Trophoblast cell (in vitro differentiated cells and primary cell): ENCODE data around the gene ATP6V0A4. TPM values are rescaled to one million over a fixed set of nuclear protein-coding genes. Genes with fewer than 3 reads are reported as not detected.

Experiments
- DNase-seq, 2 donors: peaks; one replicate each; pipeline ENCODE4 v3.0.0-alpha.2; 2016
- H2AFZ ChIP-seq: 2 replicates; pipeline ENCODE4 v1.6.1; 2013; ENCODE audit warnings: low read length, moderate library complexity, mild to moderate bottlenecking; ENCODE audit not compliant: insufficient read depth, poor library complexity
- H2AK5ac ChIP-seq: 2 replicates; pipeline ENCODE4 v1.6.1; 2013; ENCODE audit warnings: mild to moderate bottlenecking, low read length
- H2BK120ac ChIP-seq: 2 replicates; pipeline ENCODE4 v1.6.1; 2013; ENCODE audit warnings: low read length, mild to moderate bottlenecking, moderate library complexity; ENCODE audit not compliant: insufficient read depth, poor library complexity
- H2BK12ac ChIP-seq: 2 replicates; pipeline ENCODE4 v1.6.1; 2013; ENCODE audit warnings: mild to moderate bottlenecking, low read length, moderate library complexity
- H2BK5ac ChIP-seq: 2 replicates; pipeline ENCODE4 v1.6.1; 2013; ENCODE audit warnings: low read length, low read depth, moderate library complexity, mild to moderate bottlenecking; ENCODE audit not compliant: poor library complexity
- H3K14ac ChIP-seq: 2 replicates; pipeline ENCODE4 v1.6.1; 2013; ENCODE audit warnings: mild to moderate bottlenecking, low read length
- H3K18ac ChIP-seq: 2 replicates; pipeline ENCODE4 v1.6.1; 2013; ENCODE audit warnings: mild to moderate bottlenecking, low read length
- H3K23ac ChIP-seq: 2 replicates; pipeline ENCODE4 v1.6.1; 2013; ENCODE audit warnings: low read length
- H3K27ac ChIP-seq: 2 replicates; pipeline ENCODE4 v1.5.1; 2013; ENCODE audit warnings: low read depth, mild to moderate bottlenecking, inconsistent platforms, low read length, moderate library complexity
- H3K27me3 ChIP-seq: 2 replicates; pipeline ENCODE4 v1.6.1; 2013; ENCODE audit warnings: inconsistent platforms, mild to moderate bottlenecking, low read length, moderate library complexity; ENCODE audit not compliant: insufficient read depth
- H3K36me3 ChIP-seq, 2 experiments: 1 replicate in 1 of 2; 2 replicates in 1 of 2; pipeline ENCODE4 v1.6.1; 2013; ENCODE audit warnings: low read length in 2 of 2, mild to moderate bottlenecking in 2 of 2, moderate library complexity in 1 of 2; ENCODE audit not compliant: insufficient read depth in 2 of 2, control insufficient read depth in 1 of 2
- H3K4ac ChIP-seq: 2 replicates; pipeline ENCODE4 v1.6.1; 2013; ENCODE audit warnings: low read depth, mild to moderate bottlenecking, low read length, moderate library complexity
- H3K4me1 ChIP-seq, 2 experiments: 1 replicate in 1 of 2; 2 replicates in 1 of 2; pipeline ENCODE4 v1.6.1; 2013; ENCODE audit warnings: low read length in 2 of 2, mild to moderate bottlenecking in 2 of 2, moderate library complexity in 1 of 2; ENCODE audit not compliant: insufficient read depth in 2 of 2, control insufficient read depth in 1 of 2
- H3K4me2 ChIP-seq: 2 replicates; pipeline ENCODE4 v1.6.1; 2013; ENCODE audit warnings: inconsistent platforms, mild to moderate bottlenecking, low read length, moderate library complexity
- H3K4me3 ChIP-seq: 2 replicates; pipeline ENCODE4 v1.5.1; 2013; ENCODE audit warnings: mild to moderate bottlenecking, low read depth, low read length, inconsistent platforms
- H3K79me1 ChIP-seq: one replicate; pipeline ENCODE4 v1.6.1; 2013; ENCODE audit warnings: low read length
- H3K79me2 ChIP-seq: 2 replicates; pipeline ENCODE4 v1.6.1; 2013; ENCODE audit warnings: low read length, mild to moderate bottlenecking; ENCODE audit not compliant: control insufficient read depth, insufficient read depth, poor library complexity
- H3K9ac ChIP-seq: 2 replicates; pipeline ENCODE4 v1.6.1; 2013; ENCODE audit warnings: mild to moderate bottlenecking, low read length
- H3K9me3 ChIP-seq: 2 replicates; pipeline ENCODE4 v1.6.1; 2013; ENCODE audit warnings: low read depth, mild to moderate bottlenecking, control low read depth, inconsistent platforms, low read length; ENCODE audit not compliant: insufficient read depth
- H4K12ac ChIP-seq: 2 replicates; pipeline ENCODE4 v1.6.1; 2013; ENCODE audit warnings: low read depth, mild to moderate bottlenecking, low read length, moderate library complexity
- H4K8ac ChIP-seq: 2 replicates; pipeline ENCODE4 v1.6.1; 2013; ENCODE audit warnings: low read depth, mild to moderate bottlenecking, low read length, moderate library complexity
- H4K91ac ChIP-seq: one replicate; pipeline ENCODE4 v1.6.1; 2013; ENCODE audit warnings: low read depth, mild to moderate bottlenecking, low read length, moderate library complexity
- WGBS: extraction: QIAGEN DNeasy Blood & Tissue Kit; methylation state at CpG from one replicate; pipeline ENCODE4 v1.1.7; 2013; ENCODE audit warnings: missing lambda C conversion rate; ENCODE audit not compliant: insufficient read length, insufficient coverage; ENCODE audit errors: extremely low coverage; 5-methylcytosine and 5-hydroxymethylcytosine counted together
- polyA plus RNA-seq: library from polyadenylated mRNA; stranded (reverse); fragments of 200-250 nt; gene quantifications from 2 replicates; pipeline ENCODE4 v1.2.3, GENCODE V29; 2013

ATP6V0A4 gene
- polyA plus RNA-seq: 3.4 and 3.5 TPM in 2 replicates

DNA sequence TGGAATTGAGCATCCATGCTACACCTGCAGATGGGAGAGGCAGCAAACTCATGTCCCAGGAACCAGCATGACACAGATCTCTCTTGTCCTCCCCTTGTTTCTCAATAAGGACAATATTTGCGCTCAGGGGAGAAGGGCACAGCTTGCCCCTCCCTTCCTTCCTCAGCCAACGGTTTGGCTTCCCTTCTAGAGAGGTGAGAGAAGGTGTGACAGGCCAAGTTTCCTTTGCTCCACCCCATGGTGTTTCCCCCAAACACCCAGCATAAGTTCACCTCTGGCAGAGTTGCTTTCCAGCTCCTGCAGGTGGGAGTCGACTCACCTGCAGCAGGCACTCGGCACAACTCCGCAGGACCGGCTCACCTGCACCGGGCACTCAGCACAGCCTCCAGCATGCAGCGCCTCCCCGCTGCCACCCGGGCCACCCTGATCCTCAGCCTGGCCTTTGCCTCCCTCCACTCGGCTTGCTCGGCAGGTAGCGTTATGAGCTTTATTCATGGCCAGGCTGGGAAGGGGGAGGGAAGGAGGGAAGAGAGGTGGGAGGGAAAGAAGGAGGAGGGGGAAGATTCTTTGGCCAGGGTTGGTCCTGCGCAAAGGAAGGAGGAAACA, at the start of gene ATP6V0A4, which contains the start of gene TMEM213:
Gene ATP6V0A4, minus strand, starts transcription at position 482 of the 606 bp plus-strand sequence. CDS start 26,949 bp downstream, outside the sequence.
Gene TMEM213, plus strand, starts transcription at position 280 of the 606 bp plus-strand sequence. Its CDS starts 111 bp downstream, at position 391.
- Histone ChIP-seq H4K8ac (no peak within 1 kb of the TSS), H3K18ac (no peak within 1 kb of the TSS), H3K4me3 (no peak within 1 kb of the TSS), H3K79me1 (no peaks in the 10 kb centered on the region), H3K9ac (no peak within 1 kb of the TSS), H2BK12ac (no peak within 1 kb of the TSS), H3K4ac (no peak within 1 kb of the TSS), H3K79me2 (no peaks in the 10 kb centered on the region), H3K9me3 (no peaks in the 10 kb centered on the region), H4K91ac (no peak within 1 kb of the TSS), H3K14ac (no peak within 1 kb of the TSS), H4K12ac (no peak within 1 kb of the TSS), H3K27ac (no peak within 1 kb of the TSS), H2BK5ac (no peak within 1 kb of the TSS), H3K27me3 (no peaks in the 10 kb centered on the region), H3K23ac (peak within 1 kb of the TSS; percentile 17), H2BK120ac (no peak within 1 kb of the TSS), H3K4me2 (peak within 1 kb of the TSS; percentile 32), H2AFZ (no peak within 1 kb of the TSS), H3K36me3 (no peaks in the 10 kb centered on the region), H3K4me1 (no peaks in the 10 kb centered on the region), H2AK5ac (no peak within 1 kb of the TSS)
- no CpG with 5 or more reads among the region's 14 CpGs for WGBS
- no peak for DNase-seq

DNA sequence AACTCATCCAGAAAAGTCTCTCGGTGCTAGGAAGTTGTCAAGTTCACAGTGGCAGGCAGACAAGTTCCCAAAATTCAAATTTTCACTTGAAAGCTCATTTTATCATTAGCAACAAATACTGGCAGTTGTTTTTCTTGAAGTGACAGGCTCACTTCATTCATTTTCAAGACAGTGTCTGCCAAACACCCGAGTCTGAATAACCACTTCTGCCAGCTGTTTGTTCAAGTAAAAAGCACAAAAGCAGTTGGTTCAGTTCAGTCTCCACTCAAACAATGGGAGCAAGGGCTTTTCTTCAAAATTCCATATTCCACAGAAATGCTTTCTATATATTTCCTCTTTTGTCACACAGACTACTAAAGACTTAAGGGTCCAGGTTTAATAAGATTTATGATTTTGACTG, 47.7 kb upstream of the ATP6V0A4 start:
- H2AK5ac ChIP-seq: no peak overlapping the region
- H3K18ac ChIP-seq: no peak overlapping the region
- no peak overlapping the region for H3K9ac ChIP-seq
- H3K23ac ChIP-seq: no peak overlapping the region
- no peak overlapping the region for H3K27ac ChIP-seq
- no peak overlapping the region for H3K4me2 ChIP-seq
- no CpG with 5 or more reads among the region's 2 CpGs for WGBS
- peaks cover 7 to 9% of the 10 kb centered on the region in 2 experiments for H3K36me3 ChIP-seq
- no peak overlapping the region for H2BK12ac ChIP-seq
- no peak overlapping the region for H3K4ac ChIP-seq
- no peak overlapping the region for H4K8ac ChIP-seq
- H2BK120ac ChIP-seq: no peak overlapping the region
- H3K27me3 ChIP-seq: no peaks in the 10 kb centered on the region
- no peak for DNase-seq
- no peak overlapping the region for H3K4me3 ChIP-seq
- H4K12ac ChIP-seq: no peak overlapping the region
- H4K91ac ChIP-seq: no peak overlapping the region
- H3K9me3 ChIP-seq: peaks cover 2% of the 10 kb centered on the region
- H2AFZ ChIP-seq: no peak overlapping the region
- peaks cover 0 to 5% of the 10 kb centered on the region in 2 experiments for H3K4me1 ChIP-seq
- H3K14ac ChIP-seq: no peak overlapping the region
- no peaks in the 10 kb centered on the region for H3K79me1 ChIP-seq
- H3K79me2 ChIP-seq: no peaks in the 10 kb centered on the region
- H2BK5ac ChIP-seq: no peak overlapping the region

GRCh38 chr7:138843632-138844580, 45.9 kb upstream of the ATP6V0A4 start:
- no peaks in the 10 kb centered on the region for H3K79me2 ChIP-seq

DNA sequence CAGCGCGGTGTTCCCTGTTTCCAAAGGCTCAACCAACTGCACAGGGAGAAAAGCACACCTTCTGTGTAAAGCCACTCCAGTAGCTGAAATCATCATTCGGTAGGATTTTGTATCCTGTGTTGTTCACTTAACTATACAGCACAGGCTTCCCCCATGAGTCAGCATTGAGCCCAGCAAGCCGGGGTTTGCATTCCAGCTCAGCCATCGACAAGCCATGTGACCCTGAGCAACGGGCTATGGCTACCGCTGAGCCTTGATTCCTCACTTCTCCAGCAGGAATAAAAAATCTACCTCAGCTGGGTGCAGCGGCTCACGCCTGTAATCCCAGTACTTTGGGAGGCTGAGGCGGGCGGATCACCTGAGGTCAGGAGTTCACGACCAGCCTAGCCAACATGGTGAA, 44.1 kb upstream of the ATP6V0A4 start:
- no peak overlapping the region for H4K12ac ChIP-seq
- no peak overlapping the region for H3K4ac ChIP-seq
- H2BK120ac ChIP-seq: no peak overlapping the region
- no peaks in the 10 kb centered on the region for H3K27me3 ChIP-seq
- H3K4me2 ChIP-seq: no peak overlapping the region
- peak overlapping the region; percentile 21 for H3K27ac ChIP-seq
- no peak overlapping the region for H3K9ac ChIP-seq
- no peak overlapping the region for H3K14ac ChIP-seq
- no peak overlapping the region for H2AFZ ChIP-seq
- H2AK5ac ChIP-seq: no peak overlapping the region
- no peak overlapping the region for H3K23ac ChIP-seq
- WGBS: no CpG with 5 or more reads among the region's 12 CpGs
- no peak overlapping the region for H3K4me3 ChIP-seq
- no peak overlapping the region for H2BK5ac ChIP-seq
- H3K79me2 ChIP-seq: no peaks in the 10 kb centered on the region
- H4K8ac ChIP-seq: no peak overlapping the region
- no peak overlapping the region for H3K18ac ChIP-seq
- H3K36me3 ChIP-seq: peaks cover 18 to 23% of the 10 kb centered on the region in 2 experiments
- H3K79me1 ChIP-seq: no peaks in the 10 kb centered on the region
- peaks cover 2% of the 10 kb centered on the region for H3K9me3 ChIP-seq
- no peak for DNase-seq
- H2BK12ac ChIP-seq: no peak overlapping the region
- H4K91ac ChIP-seq: no peak overlapping the region
- peaks cover 0 to 5% of the 10 kb centered on the region in 2 experiments for H3K4me1 ChIP-seq

More at GRCh38 chr7:138843632-138844580, 45.9 kb upstream of the ATP6V0A4 start:
- Histone ChIP-seq H3K4ac (no peak overlapping the region), H2BK120ac (no peak overlapping the region), H3K4me3 (no peak overlapping the region), H3K14ac (no peak overlapping the region), H4K12ac (no peak overlapping the region), H3K27ac (no peak overlapping the region), H3K9me3 (peaks cover 2% of the 10 kb centered on the region), H2AK5ac (no peak overlapping the region), H2BK12ac (no peak overlapping the region), H2BK5ac (no peak overlapping the region), H3K79me1 (no peaks in the 10 kb centered on the region), H3K18ac (no peak overlapping the region), H4K8ac (no peak overlapping the region), H3K27me3 (no peaks in the 10 kb centered on the region), H3K4me2 (no peak overlapping the region), H2AFZ (no peak overlapping the region), H3K9ac (no peak overlapping the region), H3K23ac (no peak overlapping the region), H3K36me3 (peaks cover 10 to 12% of the 10 kb centered on the region in 2 experiments), H3K4me1 (peaks cover 0 to 5% of the 10 kb centered on the region in 2 experiments), H4K91ac (no peak overlapping the region)
- no peak for DNase-seq
- no CpG with 5 or more reads among the region's 20 CpGs for WGBS
